CD4-positive, alpha-beta T cell treated with Interleukin-17A for 4 hours (primary cell): ENCODE data around the gene SLC38A2.
A peak's percentile ranks its signal among the peaks of the same experiment; 100 is the strongest.

ENCODE experiments used
- DNase-seq: peaks from one replicate; pipeline ENCODE4 v3.0.0-alpha.2; 2020; ENCODE audit warnings: mixed read lengths

The SLC38A2 gene

DNA sequence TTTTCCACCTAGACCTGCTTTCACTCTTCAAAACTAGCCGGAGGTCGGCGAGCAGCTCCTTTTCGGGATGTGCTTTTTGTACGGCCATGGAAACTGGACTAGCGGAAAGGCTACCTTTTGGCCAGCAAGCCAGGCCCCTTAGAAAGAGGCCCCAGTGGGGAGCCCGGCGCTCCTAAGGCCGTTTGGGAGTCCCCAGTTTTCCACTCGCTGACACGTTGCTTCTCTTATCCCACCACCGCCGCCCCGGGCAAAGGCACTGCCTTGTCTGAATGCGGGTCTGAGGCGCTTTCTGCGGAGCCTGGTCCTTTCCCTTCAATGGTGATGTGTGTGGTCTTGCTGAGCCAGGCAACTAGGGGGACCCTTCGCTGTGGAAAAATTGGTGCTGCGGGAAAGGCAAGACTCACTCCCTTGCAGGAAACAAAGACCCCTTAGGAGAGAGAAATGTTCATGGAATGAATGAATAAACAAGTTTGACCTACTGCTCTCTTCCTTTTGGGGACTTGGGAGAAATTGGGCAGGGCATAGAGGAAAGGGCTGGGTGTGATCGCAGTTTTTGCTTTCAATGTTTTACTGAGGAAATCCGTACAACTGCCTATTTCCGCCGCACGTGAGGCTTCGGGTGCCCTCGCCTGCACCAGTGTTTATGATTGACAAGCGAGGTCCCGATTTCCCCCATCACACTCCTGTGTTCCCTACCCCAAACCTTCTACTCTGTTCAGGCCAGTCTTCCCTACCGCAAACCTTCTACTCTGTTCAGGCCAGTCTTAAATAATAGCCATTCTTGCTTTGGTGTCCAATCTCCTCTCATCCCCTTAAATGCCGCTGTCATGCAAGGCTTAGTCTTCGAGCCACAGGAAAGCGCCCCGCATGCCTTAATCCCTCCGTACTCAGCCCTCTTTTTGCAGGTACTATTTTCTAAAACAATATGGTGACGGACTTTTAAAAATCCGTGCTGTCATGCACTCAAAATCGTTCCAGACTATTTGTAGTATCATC is 1.0 kb upstream of the SLC38A2 start:
- peak; percentile 68 for DNase-seq

GRCh38 chr12:46371718-46372543 is 642 bp downstream of the SLC38A2 start:
- DNase-seq, result peak; percentile 64

GRCh38 chr12:46370792-46371717 is 1.5 kb downstream of the SLC38A2 start:
- peak; percentile 95 for DNase-seq

GRCh38 chr12:46370380-46370734 is 2.2 kb downstream of the SLC38A2 start:
- DNase-seq, result no peak

DNA sequence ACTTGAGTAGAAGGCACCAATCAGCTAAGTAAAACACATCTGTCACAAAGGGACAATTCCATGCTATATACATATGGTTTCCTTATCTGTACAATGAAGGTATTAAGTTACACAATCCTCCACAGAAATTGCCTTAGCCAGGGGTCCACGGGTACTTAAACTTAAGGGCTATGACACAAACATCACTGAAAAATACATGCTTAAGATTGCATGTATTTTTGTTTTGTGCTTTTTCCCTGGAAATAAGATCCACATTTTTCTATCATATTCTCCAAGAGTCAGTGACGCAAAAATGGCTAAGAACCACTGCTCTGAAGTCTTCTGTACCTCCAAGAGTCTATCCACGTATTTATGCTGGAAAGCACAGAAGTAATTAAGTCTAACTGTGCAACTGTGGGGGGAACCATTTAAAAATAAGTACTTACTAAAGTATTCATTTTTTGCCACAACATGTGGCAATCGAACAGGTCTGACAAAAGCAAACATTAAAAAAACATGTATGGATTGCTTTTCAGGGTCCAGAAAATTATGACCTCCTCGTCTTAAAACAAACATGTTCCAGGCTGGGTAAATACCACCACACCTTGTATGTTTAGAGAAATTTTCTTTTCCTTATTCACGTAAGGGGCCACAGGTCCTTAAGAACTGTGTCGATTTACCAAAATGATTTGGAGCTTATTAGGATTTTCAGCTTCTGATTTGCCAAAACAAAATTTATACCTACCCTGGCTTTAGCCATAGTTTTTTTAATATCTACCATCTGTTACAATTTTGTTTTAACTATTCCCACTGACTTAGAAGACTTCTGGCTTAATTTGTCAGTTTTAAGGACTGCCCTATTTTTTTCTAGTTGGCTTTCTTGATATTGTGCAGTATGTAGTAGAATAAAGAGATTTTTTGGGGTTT is 2.8 kb downstream of the SLC38A2 start:
- no peak for DNase-seq

DNA sequence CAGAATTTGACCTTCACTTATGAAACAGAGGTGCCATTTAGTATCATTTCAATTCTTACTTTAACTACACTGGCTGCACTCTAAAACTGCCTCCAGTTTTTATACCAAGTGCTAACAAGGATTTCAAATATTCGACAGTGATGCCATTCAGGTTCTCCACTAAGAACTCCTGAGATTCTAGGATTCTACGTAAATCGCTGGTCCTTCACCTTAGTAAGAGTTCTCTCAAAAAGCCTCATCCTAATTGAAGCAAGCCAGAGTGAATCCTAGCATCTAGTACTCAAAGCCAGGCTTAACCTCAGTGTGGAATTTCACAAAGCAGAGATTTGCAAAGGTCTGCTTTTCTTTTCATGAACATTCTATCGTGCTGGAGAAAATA is 3.5 kb downstream of the SLC38A2 start:
- DNase-seq, result no peak

DNA sequence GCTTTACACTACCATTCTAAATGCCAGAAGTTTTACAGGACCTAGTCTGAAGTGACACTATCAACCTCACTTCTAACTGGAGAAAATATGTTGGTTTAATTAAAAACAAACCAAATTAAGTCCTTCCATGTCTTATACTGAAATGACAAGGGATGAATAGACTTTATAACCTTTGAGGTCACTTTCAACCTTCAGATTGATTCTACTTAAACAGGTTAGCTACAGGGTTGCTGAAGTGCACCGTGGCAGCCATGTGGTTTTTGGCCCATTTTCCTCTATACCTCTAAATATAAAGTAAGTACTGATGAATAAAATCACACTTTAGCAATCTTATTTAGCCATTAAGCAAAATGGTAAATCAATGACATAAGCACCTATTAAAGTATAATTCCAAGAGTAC is 3.9 kb downstream of the SLC38A2 start:
- DNase-seq, result no peak

DNA sequence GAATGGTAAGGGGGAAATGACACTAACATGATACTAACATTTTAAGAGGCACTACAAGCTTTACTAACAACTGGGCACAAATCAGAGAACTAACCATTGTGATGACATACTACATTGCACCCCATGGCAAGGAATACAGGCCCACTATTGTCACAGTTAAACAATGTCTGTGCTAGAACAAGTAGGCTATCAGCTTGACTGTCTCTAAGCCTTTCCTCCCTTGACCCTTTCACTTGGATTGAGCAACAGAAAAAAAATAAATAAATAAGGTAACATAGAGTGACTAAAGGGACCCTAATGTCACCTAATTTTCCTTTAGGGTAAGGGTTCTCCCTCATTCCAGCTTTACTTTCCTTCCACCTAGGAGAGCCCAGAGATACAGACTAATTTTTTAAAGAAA is 4.4 kb downstream of the SLC38A2 start:
- DNase-seq, result no peak

DNA sequence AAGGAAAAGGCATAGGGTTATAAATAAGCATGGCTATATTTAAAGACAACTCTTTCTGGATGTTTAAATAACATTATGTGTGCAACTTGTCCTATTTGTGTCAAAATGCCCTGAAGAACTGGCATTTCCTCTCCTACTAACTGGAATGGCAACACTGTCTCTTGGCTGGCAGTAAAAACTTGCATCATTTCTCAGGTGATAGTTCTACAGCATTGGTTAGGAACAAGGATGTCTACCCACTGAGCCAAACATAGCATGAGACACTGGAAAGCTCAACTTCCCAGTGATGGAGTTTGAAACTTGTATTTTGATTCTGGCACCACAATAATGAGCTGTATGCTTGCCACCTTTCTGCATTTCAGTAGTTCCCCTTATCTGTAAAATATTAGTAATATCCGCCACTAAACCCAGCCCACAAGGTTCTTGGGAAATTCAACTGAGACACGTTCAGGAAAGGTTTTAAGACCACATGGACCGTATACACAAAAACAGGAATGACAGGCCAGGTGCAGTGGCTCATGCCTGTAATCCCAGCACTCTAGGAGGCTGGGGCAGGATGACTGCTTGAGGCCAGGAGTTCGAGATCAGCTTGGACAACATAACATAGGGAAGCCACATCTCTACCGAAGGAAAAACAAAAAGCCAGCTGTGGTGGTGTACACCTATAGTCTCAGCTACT is 5.1 kb downstream of the SLC38A2 start:
- no peak for DNase-seq

- DNase-seq, result no peak
Measured at GRCh38 chr12:46366771-46367170, 5.8 kb downstream of the SLC38A2 start.

GRCh38 chr12:46365951-46366379 is 6.6 kb downstream of the SLC38A2 start:
- no peak for DNase-seq

GRCh38 chr12:46364777-46365580 is 7.6 kb downstream of the SLC38A2 start:
- DNase-seq, result no peak

- DNase-seq, result no peak
Measured at GRCh38 chr12:46364300-46364696, 8.3 kb downstream of the SLC38A2 start.

GRCh38 chr12:46363582-46364299 is 8.8 kb downstream of the SLC38A2 start:
- no peak for DNase-seq

DNA sequence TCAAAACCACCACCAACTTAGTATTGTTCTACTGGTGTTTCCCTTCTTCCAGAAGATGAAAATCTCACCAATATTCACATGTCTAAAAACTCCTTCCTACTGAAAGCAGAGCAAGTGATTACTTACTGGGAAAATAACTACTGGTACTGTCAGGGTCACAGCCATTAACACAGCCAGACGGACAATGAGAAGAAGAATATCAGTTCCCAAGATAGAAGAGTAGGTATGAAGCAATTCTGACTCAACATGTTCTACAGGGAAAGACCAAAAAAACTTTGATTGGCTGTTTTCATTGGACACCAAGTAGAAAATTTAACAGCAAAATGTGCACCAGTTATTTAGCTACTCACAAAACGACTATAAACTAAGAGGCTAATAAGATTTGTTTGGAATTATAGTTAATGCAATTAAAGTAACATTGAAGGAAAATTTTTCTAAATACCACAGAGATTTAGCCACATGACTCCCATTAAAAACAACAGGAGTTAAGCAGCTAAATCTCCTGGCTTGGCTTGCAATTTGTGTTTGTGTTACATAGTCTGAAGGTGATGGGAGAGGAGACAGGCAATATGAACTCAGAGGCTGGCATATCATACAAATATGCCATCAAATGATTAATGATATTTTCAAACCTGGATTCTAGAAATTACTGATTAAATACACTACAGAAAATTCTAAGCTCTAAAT is 9.5 kb downstream of the SLC38A2 start:
- DNase-seq, result no peak

GRCh38 chr12:46361667-46362034 is 10.9 kb downstream of the SLC38A2 start:
- DNase-seq, result no peak

DNA sequence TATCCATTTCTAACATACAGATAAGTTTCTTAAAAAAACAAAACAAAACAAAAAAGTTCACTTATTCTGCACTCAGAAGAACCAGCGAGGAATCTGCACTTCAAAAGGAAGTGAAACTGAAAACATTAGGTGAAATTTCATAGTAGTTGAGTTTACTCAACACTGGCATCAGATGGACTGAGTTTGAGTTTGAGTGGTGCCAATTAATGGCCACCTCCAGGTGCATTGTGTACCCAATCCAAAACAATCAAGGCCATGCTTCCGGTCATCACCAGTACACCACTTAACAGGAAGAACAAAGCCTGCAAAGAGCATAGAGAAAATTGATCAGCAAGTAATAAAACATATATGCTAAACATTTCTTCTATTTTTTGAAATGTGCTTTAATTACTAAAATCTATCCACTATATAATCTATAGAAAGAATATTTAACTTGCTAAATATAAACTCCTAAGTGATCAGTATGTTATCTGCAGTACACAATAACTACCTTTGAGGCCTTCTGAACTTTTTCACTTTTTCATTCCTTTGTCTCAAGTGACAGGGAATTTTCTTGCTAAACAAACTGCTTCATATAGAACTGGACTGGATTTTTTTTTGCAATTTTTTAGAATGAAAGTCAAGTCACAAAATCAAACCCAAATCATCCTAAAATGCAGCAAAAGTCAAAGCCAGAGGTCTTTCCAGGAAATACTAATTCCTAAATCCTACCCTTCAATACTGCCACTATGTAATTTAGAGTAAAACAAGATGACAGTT is 11.5 kb downstream of the SLC38A2 start:
- DNase-seq, result no peak

DNA sequence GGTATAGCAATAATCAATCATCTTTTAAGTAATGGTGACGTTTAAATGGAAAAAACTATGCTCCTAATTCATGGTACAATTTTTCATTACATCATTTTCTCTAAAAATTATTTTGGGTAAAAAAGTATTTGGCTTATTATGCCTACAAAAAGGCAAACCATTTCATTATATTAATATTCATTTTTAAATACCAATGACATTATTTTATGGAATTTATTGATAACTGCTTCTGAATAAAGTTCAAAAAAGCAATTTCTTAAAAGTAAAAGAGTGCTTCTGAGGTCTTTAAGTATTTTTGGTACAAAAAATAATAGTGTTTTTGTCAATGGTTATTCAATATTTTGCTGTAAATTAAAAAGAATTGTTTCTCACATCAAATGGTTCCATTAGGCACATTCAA is 12.2 kb downstream of the SLC38A2 start:
- DNase-seq, result no peak
